HCT116 (cell line): ENCODE results near the gene RNF183. TPM values are rescaled to one million over a fixed set of nuclear protein-coding genes. Genes with fewer than 3 reads are reported as not detected.

Experiments
- ATAC-seq: fragments of 200-7000 bp; cut with Tn5 transposase; 2 replicates; pipeline ENCODE4 v1.9.1; 2020; ENCODE audit warnings: mild to moderate bottlenecking, moderate library complexity
- BruUV-seq: library from RNA; stranded (reverse); fragments of 400-500 nt; replicated peaks from 2 replicates; lab custom pipeline; 2021; lab: Mats Ljungman, UMichigan
- CTCF ChIA-PET: fragments of 300-600 bp; sonication (Branson Sonifier 250); formaldehyde crosslinking; loops from one replicate; lab custom pipeline; 2021; ENCODE audit warnings: antibody characterized with exemption; lab: Charles Lee
- POLR2A ChIA-PET: fragments of 300-600, 350-600 bp; sonication (Branson Sonifier 250); formaldehyde crosslinking; loops from one replicate; lab custom pipeline; 2021; ENCODE audit warnings: antibody characterized with exemption; lab: Charles Lee
- RAD21 ChIA-PET, 2 experiments: fragments of 300-600 bp; sonication (Branson Sonifier 250); formaldehyde crosslinking; loops; one replicate each; lab custom pipeline; 2023; ENCODE audit warnings: low total read pairs in 2 of 2; ENCODE audit not compliant: uncharacterized antibody in 2 of 2, unreplicated experiment in 2 of 2, low non-redundant PET in 1 of 2; lab: Charles Lee
- DNase-seq: peaks from one replicate; pipeline ENCODE4 v3.0.0-alpha.2; 2010; ENCODE audit warnings: low read depth, low spot score
- H2AFZ ChIP-seq: fragments of 200-600 bp; shearing (Covaris generic), sonication (generic); 2 replicates; pipeline ENCODE4 v1.6.1; 2017; ENCODE audit warnings: low read depth, mixed run types, mixed read lengths, antibody characterized with exemption, low read length; ENCODE audit not compliant: poor library complexity, severe bottlenecking
- H3K27ac ChIP-seq: 2 replicates; pipeline ENCODE4 v1.5.1; 2012; ENCODE audit warnings: low read depth, low read length
- H3K27me3 ChIP-seq: fragments of 200-600 bp; sonication (generic); 2 replicates; pipeline ENCODE4 v1.6.1; 2016; ENCODE audit warnings: mixed run types, low read length, mixed read lengths; ENCODE audit not compliant: insufficient read depth
- H3K36me3 ChIP-seq, 2 experiments: fragments of 200-500 bp in 1 of 2; fragments of 200-600 bp in 1 of 2; sonication (Bioruptor generic) in 1 of 2; sonication (generic) in 1 of 2; 2 replicates each; pipeline versions ENCODE4 v1.5.1 to v1.6.1; 2014 to 2016; ENCODE audit warnings: low read length in 2 of 2, inconsistent platforms in 1 of 2, mixed read lengths in 1 of 2, mixed run types in 1 of 2; ENCODE audit not compliant: insufficient read depth in 2 of 2, control insufficient read depth in 1 of 2
- H3K4me1 ChIP-seq, 2 experiments: fragments of 200-600 bp in 1 of 2; sonication (generic) in 1 of 2; 2 replicates each; pipeline versions ENCODE4 v1.5.1 to v1.6.1; 2012 to 2017; ENCODE audit warnings: low read length in 2 of 2, inconsistent platforms in 1 of 2, mild to moderate bottlenecking in 1 of 2, mixed read lengths in 1 of 2, mixed run types in 1 of 2, moderate library complexity in 1 of 2; ENCODE audit not compliant: insufficient read depth in 2 of 2, control insufficient read depth in 1 of 2
- H3K4me2 ChIP-seq: fragments of 200-600 bp; sonication (generic); 2 replicates; pipeline ENCODE4 v1.6.1; 2017; ENCODE audit warnings: mixed run types, low read length, mixed read lengths
- H3K4me3 ChIP-seq, 2 experiments: fragments of 200-600 bp in 1 of 2; sonication (generic) in 1 of 2; replicated peaks in 1 of 2; 2 replicates each; pipeline ENCODE4 v1.5.1; 2011 to 2016; ENCODE audit warnings: low read length in 2 of 2, control low read depth in 1 of 2, low read depth in 1 of 2, mild to moderate bottlenecking in 1 of 2, mixed read lengths in 1 of 2, mixed run types in 1 of 2
- H3K79me2 ChIP-seq: fragments of 200-600 bp; sonication (generic); 2 replicates; pipeline ENCODE4 v1.6.1; 2017; ENCODE audit warnings: mild to moderate bottlenecking, mixed run types, low read length, moderate library complexity, mixed read lengths; ENCODE audit not compliant: insufficient read depth
- H3K9ac ChIP-seq: fragments of 200-600 bp; sonication (generic); 2 replicates; pipeline ENCODE4 v1.6.1; 2016; ENCODE audit warnings: low read length, mixed read lengths
- H3K9me2 ChIP-seq: fragments of 200-600 bp; sonication (generic), shearing (Covaris generic); 2 replicates; pipeline ENCODE4 v1.6.1; 2017; ENCODE audit warnings: mixed run types, mild to moderate bottlenecking, moderate library complexity; ENCODE audit not compliant: insufficient read depth
- H3K9me3 ChIP-seq, 2 experiments: fragments of 200-500 bp in 1 of 2; fragments of 200-600 bp in 1 of 2; sonication (Bioruptor generic) in 1 of 2; sonication (generic) in 1 of 2; 2 replicates each; pipeline ENCODE4 v1.6.1; 2014 to 2017; ENCODE audit warnings: low read length in 2 of 2, mixed read lengths in 2 of 2, inconsistent platforms in 1 of 2, low read depth in 1 of 2, mild to moderate bottlenecking in 1 of 2, mixed run types in 1 of 2, moderate library complexity in 1 of 2; ENCODE audit not compliant: control insufficient read depth in 1 of 2, insufficient read depth in 1 of 2
- H4K20me1 ChIP-seq: fragments of 200-600 bp; sonication (generic), shearing (Covaris generic); 2 replicates; pipeline ENCODE4 v1.6.1; 2017; ENCODE audit warnings: mixed run types, mild to moderate bottlenecking, moderate library complexity; ENCODE audit not compliant: insufficient read depth
- CEBPB ChIP-seq: IDR thresholded peaks from 2 replicates; pipeline ENCODE4 v1.6.1; 2012; ENCODE audit warnings: low read depth
- EGR1 ChIP-seq: IDR thresholded peaks from 2 replicates; pipeline ENCODE4 v1.6.1; 2012; ENCODE audit warnings: low read depth
- EZH2 ChIP-seq: fragments of 200-600 bp; sonication (generic); IDR thresholded peaks from 2 replicates; pipeline ENCODE4 v1.6.1; 2017; ENCODE audit warnings: antibody characterized with exemption, mixed run types
- MAX ChIP-seq: IDR thresholded peaks from 2 replicates; pipeline ENCODE4 v1.6.1; 2012
- POLR2A ChIP-seq: IDR thresholded peaks from 2 replicates; pipeline ENCODE4 v1.7.0; 2011; ENCODE audit warnings: borderline replicate concordance; ENCODE audit not compliant: insufficient read depth, insufficient read length; ENCODE audit errors: extremely low read depth
- POLR2AphosphoS5 ChIP-seq: IDR thresholded peaks from 2 replicates; pipeline ENCODE4 v1.6.1; 2011; ENCODE audit warnings: mild to moderate bottlenecking, low read depth, low read length, moderate library complexity
- RAD21 ChIP-seq: IDR thresholded peaks from 2 replicates; pipeline ENCODE4 v1.6.1; 2012; ENCODE audit warnings: low read depth, mild to moderate bottlenecking
- SIN3A ChIP-seq: IDR thresholded peaks from 2 replicates; pipeline ENCODE4 v1.6.1; 2012; ENCODE audit warnings: low read depth
- SP1 ChIP-seq: IDR thresholded peaks from 2 replicates; pipeline ENCODE4 v1.6.1; 2012; ENCODE audit warnings: low read depth
- SRF ChIP-seq: IDR thresholded peaks from 2 replicates; pipeline ENCODE4 v1.6.1; 2012; ENCODE audit warnings: low read depth
- TCF7L2 ChIP-seq: IDR thresholded peaks from 2 replicates; pipeline ENCODE4 v1.7.0; 2011; ENCODE audit warnings: borderline replicate concordance, inconsistent platforms; ENCODE audit not compliant: insufficient read depth, insufficient read length; ENCODE audit errors: extremely low read depth
- YY1 ChIP-seq: IDR thresholded peaks from 2 replicates; pipeline ENCODE4 v1.6.1; 2011; ENCODE audit warnings: low read length, low read depth, moderate library complexity, mild to moderate bottlenecking; ENCODE audit not compliant: insufficient replicate concordance; ENCODE audit errors: extremely low read depth
- ZNF274 ChIP-seq: fragments of 200-500 bp; sonication (Bioruptor generic); IDR thresholded peaks from 2 replicates; pipeline ENCODE4 v1.6.1; 2014; ENCODE audit warnings: mild to moderate bottlenecking, low read depth, low read length, inconsistent platforms
- intact Hi-C: fragments of 100-400 bp; cut with micrococcal nuclease; formaldehyde crosslinking; loops from 2 replicates; pipeline ENCODE4 v1.10.0; 2022
- total RNA-seq: library from RNA; stranded (reverse); gene quantifications from one replicate; pipeline ENCODE4 v1.2.1, GENCODE V29; 2021; ENCODE audit not compliant: unreplicated experiment
- TF ChIP-seq, protein P1 (sequence below): IDR thresholded peaks from 2 replicates; pipeline ENCODE4 v1.6.1; 2012

RNF183 gene
- total RNA-seq, 1 experiment from 2014 or later = 0.12 TPM

GRCh38 chr9:113340011-113340699 is 37.0 kb upstream of the RNF183 start, which contains the start of gene WDR31 (continued):
- TF ChIP-seq, protein P1, sequence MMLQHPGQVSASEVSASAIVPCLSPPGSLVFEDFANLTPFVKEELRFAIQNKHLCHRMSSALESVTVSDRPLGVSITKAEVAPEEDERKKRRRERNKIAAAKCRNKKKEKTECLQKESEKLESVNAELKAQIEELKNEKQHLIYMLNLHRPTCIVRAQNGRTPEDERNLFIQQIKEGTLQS = no peak
- 0 out of 2 replicates have a peak, but pooled peaks have one; percentile 23 for TF ChIP-seq EGR1
- peak; percentile 12 for TF ChIP-seq TCF7L2
- TF ChIP-seq POLR2AphosphoS5 = peak; percentile 90
- TF ChIP-seq SP1 = peak; percentile 84
- no peak for TF ChIP-seq EZH2
- TF ChIP-seq CEBPB = no peak
- TF ChIP-seq POLR2A = peak; percentile 54
- TF ChIP-seq YY1 = peak; percentile 86
- no peak for TF ChIP-seq ZNF274

DNA sequence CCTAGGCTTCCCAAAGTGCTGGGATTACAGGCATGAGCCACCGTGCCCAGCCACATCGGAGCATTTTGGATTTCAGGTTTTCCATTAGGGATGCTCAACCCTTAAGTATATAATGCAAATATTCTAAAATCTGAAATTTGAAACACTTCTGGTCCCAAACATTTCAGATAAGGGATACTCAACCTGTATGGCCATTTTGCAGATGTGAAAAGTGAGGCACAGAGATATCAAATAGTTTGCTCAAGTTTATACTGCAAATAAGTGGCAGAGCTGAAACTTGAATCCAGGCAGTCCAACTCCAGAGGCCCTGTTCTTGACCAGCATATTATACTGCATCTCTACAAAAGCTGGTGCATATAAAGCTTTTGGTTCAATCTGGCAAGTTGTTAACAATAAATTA is 34.5 kb upstream of the RNF183 start:
- BruUV-seq = no TSS peak
- no peaks in the 10 kb centered on the region for H3K27me3 ChIP-seq
- H3K79me2 ChIP-seq = no peaks in the 10 kb centered on the region
- no peaks in the 10 kb centered on the region for H3K9me2 ChIP-seq
- CTCF ChIA-PET = no interaction called here
- RAD21 ChIA-PET = no interaction called here
- intact Hi-C loops = no loop called here
- H3K9ac ChIP-seq = no peak overlapping the region
- no peak for DNase-seq
- POLR2A ChIA-PET = no interaction called here
- no peak overlapping the region for H3K4me3 ChIP-seq
- H3K9me3 ChIP-seq = no peaks in the 10 kb centered on the region
- H3K36me3 ChIP-seq = no peaks in the 10 kb centered on the region
- no peak overlapping the region for H3K4me2 ChIP-seq
- no peak for ATAC-seq
- no peak overlapping the region for H2AFZ ChIP-seq
- H4K20me1 ChIP-seq = no peaks in the 10 kb centered on the region
- peaks cover 14 to 28% of the 10 kb centered on the region in 2 experiments for H3K4me1 ChIP-seq
- TF ChIP-seq MAX (no peak), SRF (no peak), SIN3A (no peak), RAD21 (no peak), EGR1 (no peak)
- no peak overlapping the region for H3K27ac ChIP-seq
